Activated naive CD4-positive, alpha-beta T cell treated with anti-CD3 and anti-CD28 coated beads, Interleukin-2, amount 50 U/mL, for 24 hours (primary cell): ENCODE measurements around the gene MAP2K3.
"Not testable (repeated sequence)": the region's sequence is repeated elsewhere in the genome, so short reads cannot be mapped to it uniquely, and the experiment has no call there.

Experiments
- H3K27ac Mint-ChIP-seq: one replicate; pipeline ENCODE4 v1.8.0; 2021; ENCODE audit warnings: mild to moderate bottlenecking, mixed read lengths
- H3K27me3 Mint-ChIP-seq: one replicate; pipeline ENCODE4 v1.8.0; 2021; ENCODE audit warnings: mixed read lengths
- H3K36me3 Mint-ChIP-seq: one replicate; pipeline ENCODE4 v1.8.0; 2021; ENCODE audit warnings: mixed read lengths
- H3K4me1 Mint-ChIP-seq: one replicate; pipeline ENCODE4 v1.8.0; 2021; ENCODE audit warnings: mixed read lengths
- H3K4me3 Mint-ChIP-seq: one replicate; pipeline ENCODE4 v1.8.0; 2021; ENCODE audit warnings: mild to moderate bottlenecking, mixed read lengths
- H3K9me3 Mint-ChIP-seq: one replicate; pipeline ENCODE4 v1.8.0; 2021; ENCODE audit warnings: mixed read lengths

Gene MAP2K3

DNA sequence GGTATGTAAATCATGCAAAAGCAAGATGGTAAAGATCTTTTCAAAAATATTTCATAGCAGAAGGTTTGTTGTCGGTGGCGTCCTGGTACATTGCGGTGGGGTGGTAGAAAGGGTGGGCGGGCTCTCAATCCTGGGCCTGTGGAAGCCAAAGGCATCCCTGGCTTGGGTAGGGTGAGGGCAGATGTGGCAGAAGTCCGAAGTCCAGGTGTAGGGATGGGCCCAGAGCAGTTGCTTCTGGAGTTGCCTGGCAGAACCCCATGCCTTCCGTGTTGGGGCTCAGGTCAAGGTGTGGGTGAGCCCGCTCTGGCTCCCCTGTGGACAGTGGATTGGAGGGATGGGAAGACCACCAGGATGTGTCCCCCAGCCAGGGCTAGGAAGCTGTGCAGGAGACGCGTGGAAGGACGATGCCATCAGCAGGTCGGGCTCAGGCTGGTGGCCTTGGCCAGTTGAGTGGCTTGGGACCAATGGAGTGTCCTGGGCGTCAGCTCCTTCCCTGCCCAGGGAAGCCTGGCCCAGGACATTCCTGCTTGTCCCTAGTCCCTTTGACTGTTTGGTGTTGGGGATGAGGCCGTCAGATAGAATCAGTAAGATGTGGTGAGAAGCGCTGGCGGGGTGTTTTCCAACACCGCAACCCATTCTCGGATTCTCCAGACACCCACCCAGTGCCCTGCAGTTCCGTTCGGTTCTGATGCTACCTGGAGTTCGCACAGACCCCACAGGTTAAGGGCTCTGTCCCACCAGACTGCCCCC is 21.1 kb downstream of the MAP2K3 start:
- not testable (repeated sequence) for H3K27me3 Mint-ChIP-seq, H3K4me1 Mint-ChIP-seq, H3K27ac Mint-ChIP-seq, H3K9me3 Mint-ChIP-seq, H3K4me3 Mint-ChIP-seq
- peaks cover 12% of the 10 kb centered on the region for H3K36me3 Mint-ChIP-seq

DNA sequence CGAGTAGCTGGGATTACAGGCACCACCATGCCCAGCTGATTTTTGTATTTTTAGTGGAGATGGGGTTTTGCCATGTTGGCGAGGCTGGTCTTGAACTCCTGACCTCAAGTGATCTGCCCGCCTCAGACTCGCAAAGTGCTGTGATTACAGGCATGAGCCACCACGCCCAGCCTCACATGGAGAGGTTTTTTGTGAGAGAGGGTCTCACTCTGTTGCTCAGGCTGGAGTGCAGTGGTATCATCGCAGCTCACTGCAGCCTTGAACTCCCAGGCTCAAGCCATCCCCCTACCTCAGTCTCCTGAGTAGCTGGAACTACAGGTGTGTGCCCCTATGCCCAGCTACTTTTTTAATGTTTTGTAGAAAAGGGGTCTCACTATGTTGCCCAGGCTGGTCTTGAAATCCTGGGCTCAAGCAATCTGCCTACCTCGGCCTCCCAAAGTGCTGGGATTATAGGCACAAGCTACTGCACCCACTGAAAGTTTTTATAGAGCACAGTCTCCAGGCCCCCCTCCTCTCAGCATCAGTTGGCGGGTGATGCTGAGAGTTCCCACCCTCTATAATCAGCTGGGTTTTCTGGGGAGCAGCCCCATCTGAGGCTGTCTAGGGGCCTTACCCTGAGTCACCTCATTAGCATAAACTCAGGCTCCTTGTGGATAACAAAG is 22.2 kb downstream of the MAP2K3 start:
- not testable (repeated sequence) for H3K4me1 Mint-ChIP-seq, H3K27ac Mint-ChIP-seq, H3K4me3 Mint-ChIP-seq, H3K27me3 Mint-ChIP-seq, H3K36me3 Mint-ChIP-seq, H3K9me3 Mint-ChIP-seq

DNA sequence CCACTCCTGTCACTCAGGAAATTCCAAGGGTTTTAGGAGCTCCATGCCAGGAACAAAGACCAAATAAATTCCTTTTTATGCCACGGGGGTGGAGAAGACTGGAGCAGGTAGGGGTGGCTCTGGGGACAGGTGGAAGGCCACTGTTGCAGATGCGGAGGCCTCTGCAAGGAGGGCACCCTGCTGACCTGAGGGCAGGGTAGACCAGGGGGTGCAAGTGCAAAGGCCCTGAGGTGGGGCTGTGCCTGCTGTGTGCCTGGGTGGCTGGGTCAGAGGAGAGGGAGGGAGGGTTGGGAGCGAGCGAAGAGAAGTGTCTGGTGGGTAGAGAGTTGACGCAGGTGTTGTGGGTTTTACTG is 22.7 kb downstream of the MAP2K3 start:
- H3K4me3 Mint-ChIP-seq, H3K27ac Mint-ChIP-seq, H3K27me3 Mint-ChIP-seq, H3K36me3 Mint-ChIP-seq, H3K4me1 Mint-ChIP-seq, H3K9me3 Mint-ChIP-seq: not testable (repeated sequence)

DNA sequence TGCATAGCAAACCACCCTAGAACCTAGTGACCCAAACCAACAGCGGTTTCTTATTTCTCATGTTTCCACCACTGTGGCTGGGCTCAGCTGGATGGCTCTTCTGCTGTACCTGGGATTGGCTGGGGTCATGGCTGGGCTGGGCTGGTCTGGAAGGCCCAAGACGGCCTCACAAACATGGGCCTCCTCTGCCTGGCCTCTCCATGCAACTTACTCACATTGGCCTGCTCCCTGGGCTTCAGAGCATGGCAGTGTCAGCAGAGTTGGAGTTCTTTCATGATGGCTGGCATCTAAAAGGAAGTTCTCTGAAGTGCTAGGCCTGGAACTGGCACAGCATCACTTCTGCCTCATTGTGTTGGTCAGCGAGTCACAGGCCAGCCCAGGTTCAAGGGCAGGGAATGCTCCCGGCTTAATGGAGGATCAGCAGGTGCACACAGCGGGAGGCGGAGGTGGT is 24.4 kb downstream of the MAP2K3 start:
- H3K9me3 Mint-ChIP-seq, H3K27me3 Mint-ChIP-seq, H3K36me3 Mint-ChIP-seq, H3K4me3 Mint-ChIP-seq, H3K4me1 Mint-ChIP-seq, H3K27ac Mint-ChIP-seq: not testable (repeated sequence)

DNA sequence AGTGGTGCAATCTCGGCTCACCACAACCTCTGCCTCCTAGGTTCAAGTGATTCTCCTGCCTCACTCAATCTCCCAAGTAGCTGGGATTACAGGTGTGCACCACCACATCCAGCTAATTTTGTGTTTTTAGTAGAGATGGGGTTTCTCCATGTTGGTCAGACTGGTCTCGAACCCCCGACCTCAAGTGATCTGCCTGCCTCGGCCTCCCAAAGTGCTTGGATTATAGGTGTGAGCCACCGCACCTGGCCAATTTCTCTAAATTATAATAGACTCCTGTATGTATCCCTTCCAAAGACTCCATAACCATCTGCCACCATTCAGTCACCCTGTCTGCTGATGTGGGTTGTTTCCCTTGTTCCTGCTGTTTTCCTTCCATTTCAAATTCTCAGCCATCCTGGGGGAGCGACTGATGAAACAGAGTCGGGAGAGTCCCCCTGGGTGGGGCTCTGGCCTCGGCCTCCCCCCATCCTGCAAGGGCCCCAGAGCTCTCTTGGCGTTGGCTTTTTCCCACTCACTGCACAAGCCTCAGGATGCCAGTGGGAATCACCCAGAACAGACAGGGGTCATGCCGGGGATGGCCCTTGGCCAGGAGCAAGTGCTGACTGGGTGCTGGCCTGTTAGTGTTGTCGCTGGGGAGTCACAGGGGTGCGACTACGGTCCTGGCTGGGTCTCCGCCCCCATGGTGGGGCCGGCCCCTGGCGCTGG is 25.7 kb downstream of the MAP2K3 start:
- not testable (repeated sequence) for H3K4me3 Mint-ChIP-seq, H3K27ac Mint-ChIP-seq, H3K36me3 Mint-ChIP-seq, H3K9me3 Mint-ChIP-seq, H3K27me3 Mint-ChIP-seq, H3K4me1 Mint-ChIP-seq

DNA sequence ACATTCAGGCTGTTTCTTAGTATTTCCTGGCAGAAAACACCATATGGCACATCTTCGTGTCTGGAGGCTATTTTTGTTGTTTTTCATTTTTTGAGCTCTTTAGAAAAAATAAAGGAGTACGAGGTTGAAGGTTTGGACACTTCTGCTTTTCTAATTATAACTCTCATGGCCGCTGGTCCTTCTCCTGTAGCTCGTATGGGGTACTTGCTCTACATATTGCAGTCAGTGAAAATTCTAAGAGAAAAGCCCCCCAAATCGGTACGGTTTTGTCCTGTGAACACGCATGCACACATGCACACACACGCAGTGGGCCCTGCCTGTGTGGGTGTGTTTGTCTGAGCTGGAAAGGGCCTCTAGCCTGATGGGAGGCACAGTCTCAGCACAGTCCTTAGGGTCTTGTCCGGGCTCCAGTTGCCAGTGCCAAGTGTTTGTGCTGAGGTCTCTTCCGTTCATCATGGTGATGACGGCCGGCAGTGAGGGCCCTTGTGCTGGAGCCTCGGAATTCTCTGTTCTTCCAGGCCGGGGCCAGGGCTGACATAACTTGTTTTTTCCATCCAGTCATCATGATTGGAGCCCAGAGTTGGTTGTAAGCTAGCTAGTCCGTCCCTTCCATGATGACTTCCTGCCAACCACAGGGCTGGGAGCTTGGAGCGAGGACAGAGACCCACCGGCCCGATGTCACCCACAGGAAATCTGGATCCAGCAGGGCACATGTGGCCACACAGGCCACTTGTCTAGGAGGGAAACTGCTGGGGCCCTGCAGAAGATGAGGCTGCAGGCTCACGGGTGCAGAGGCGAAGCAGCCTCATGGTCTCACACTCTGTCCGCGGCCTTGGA is 26.5 kb downstream of the MAP2K3 start:
- not testable (repeated sequence) for H3K27me3 Mint-ChIP-seq, H3K9me3 Mint-ChIP-seq, H3K36me3 Mint-ChIP-seq, H3K4me3 Mint-ChIP-seq, H3K27ac Mint-ChIP-seq, H3K4me1 Mint-ChIP-seq

DNA sequence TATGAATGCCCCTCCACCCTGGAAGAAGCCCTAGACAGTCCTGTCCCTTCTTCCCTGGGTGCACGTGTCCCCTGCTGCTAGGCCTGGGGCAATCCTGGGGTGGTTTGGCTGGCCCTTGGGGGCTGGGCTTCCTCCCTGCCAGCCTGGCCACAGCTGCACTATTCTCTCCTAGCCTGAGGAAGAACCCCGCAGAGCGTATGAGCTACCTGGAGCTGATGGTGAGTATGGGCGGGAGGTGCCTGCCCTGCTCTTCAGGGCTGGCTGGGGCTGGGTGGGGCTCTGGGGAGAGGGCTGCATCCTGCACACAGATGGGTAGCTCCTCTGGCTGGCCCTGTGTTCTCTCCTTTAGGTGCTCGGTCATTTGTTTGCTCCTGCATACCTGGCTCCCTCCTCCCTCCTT is 28.8 kb downstream of the MAP2K3 start:
- Mint-ChIP-seq H3K4me1 (no peaks in the 10 kb centered on the region), H3K4me3 (no peak overlapping the region), H3K27me3 (no peaks in the 10 kb centered on the region), H3K9me3 (no peaks in the 10 kb centered on the region), H3K27ac (no peak overlapping the region), H3K36me3 (peaks cover 6% of the 10 kb centered on the region)

DNA sequence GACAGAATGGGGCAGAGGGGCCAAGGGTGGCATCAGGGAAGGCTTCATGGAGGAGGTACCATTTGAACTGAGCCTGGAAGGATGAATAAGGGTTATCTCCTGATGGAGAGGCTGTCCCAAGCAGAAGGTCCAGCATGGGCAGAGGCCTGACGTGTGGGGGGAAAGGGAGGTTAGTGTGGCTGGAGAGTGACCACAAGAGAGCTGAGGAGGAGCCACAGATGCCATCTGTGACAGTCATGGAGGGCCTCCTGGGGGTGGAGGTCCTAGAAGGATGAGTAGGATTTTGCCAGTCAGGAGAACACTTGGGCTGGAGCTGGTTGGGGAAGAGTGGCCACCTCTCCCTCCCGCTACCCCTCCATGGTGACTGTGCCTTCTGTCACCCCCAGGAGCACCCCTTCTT is 29.2 kb downstream of the MAP2K3 start:
- H3K9me3 Mint-ChIP-seq, H3K27ac Mint-ChIP-seq, H3K36me3 Mint-ChIP-seq, H3K27me3 Mint-ChIP-seq, H3K4me3 Mint-ChIP-seq, H3K4me1 Mint-ChIP-seq: not testable (repeated sequence)

DNA sequence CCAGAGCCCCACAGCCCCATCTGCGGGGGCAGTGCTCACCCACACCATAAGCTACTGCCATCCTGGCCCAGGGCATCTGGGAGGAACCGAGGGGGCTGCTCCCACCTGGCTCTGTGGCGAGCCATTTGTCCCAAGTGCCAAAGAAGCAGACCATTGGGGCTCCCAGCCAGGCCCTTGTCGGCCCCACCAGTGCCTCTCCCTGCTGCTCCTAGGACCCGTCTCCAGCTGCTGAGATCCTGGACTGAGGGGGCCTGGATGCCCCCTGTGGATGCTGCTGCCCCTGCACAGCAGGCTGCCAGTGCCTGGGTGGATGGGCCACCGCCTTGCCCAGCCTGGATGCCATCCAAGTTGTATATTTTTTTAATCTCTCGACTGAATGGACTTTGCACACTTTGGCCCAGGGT is 29.8 kb downstream of the MAP2K3 start:
- H3K9me3 Mint-ChIP-seq, H3K27me3 Mint-ChIP-seq, H3K36me3 Mint-ChIP-seq, H3K4me1 Mint-ChIP-seq, H3K4me3 Mint-ChIP-seq, H3K27ac Mint-ChIP-seq: not testable (repeated sequence)

DNA sequence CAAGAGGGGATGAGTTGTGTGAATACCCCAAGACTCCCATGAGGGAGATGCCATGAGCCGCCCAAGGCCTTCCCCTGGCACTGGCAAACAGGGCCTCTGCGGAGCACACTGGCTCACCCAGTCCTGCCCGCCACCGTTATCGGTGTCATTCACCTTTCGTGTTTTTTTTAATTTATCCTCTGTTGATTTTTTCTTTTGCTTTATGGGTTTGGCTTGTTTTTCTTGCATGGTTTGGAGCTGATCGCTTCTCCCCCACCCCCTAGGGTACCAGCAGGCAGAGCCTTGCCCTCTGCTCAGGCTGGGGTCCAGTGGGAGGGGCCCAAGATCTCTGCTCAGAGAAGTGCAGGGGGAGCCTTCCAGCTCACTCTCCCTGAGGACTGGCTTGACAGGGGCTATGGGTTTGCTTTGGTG is 30.2 kb downstream of the MAP2K3 start:
- not testable (repeated sequence) for H3K4me3 Mint-ChIP-seq, H3K4me1 Mint-ChIP-seq, H3K27ac Mint-ChIP-seq, H3K9me3 Mint-ChIP-seq, H3K27me3 Mint-ChIP-seq, H3K36me3 Mint-ChIP-seq

DNA sequence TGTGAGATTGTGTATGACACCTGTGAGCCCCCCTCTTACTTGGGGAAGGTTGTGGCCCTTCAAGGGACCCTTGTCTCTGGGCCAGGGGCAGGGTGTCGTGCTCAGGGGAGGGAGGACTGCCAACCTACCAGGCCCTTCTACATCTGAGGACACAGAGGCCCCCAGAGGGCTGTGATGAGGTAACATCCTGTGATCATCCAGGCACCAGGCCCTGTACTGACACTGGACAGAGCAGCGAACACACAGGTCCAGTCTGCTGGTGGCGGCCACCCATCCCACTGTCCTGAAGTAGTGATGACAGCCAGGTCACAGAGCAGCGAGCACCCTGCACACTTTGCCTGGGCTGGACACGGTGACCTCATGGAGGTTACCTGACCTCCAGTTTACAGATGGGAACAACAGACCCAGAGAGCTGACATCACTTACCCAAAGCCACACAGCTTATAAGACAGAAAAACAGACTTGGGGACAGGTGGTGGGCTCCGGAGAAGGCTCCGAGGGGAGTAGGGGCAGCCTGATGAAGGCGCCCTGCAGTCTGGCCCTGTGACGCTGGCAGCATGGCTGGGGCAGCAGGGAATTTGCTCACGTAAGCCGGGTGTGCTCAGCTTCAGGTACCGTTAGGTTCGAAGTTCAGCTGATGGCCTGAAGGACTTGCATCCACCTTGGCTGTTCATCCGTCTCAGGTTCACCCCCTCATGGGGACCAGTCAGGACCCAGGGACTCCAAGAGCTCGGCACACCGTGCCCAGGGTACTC is 30.9 kb downstream of the MAP2K3 start:
- not testable (repeated sequence) for H3K27me3 Mint-ChIP-seq, H3K36me3 Mint-ChIP-seq, H3K4me3 Mint-ChIP-seq, H3K9me3 Mint-ChIP-seq, H3K27ac Mint-ChIP-seq, H3K4me1 Mint-ChIP-seq

DNA sequence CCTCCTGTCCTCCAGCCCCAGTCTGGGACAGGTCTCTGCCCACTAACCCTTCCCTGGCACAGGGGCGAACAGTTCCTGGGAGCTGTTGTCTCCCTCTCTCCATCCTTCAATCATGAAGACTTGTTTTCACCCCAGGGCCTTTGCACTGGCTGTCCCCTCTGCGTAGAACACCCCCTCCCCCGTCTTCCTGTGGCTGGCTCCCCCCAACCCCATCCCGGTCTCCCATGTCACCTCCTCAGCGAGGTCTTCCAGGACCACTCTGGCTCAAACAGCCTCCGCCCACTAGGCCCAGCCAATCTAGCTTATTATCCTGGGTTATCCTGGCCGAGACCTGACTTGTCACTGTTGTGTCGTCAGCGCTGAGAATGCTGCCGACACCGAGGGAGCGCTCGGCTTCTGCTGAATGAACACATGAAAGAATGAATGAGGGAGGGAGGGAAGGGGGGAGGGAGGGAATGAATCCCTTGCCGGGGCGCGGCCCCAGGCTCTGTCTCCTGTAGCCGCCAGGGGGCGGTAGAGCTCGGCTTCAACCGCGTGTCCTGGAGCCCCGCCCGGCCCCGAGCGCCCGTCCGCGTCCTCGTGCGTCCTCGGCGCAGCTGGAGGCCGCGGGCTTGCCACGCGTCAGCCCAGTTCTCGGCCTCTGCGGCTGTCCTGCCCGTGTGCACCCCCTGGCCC is 31.8 kb downstream of the MAP2K3 start:
- H3K36me3 Mint-ChIP-seq, H3K4me3 Mint-ChIP-seq, H3K9me3 Mint-ChIP-seq, H3K27me3 Mint-ChIP-seq, H3K4me1 Mint-ChIP-seq: not testable (repeated sequence)
- H3K27ac Mint-ChIP-seq, result peak overlapping the region; percentile 12

DNA sequence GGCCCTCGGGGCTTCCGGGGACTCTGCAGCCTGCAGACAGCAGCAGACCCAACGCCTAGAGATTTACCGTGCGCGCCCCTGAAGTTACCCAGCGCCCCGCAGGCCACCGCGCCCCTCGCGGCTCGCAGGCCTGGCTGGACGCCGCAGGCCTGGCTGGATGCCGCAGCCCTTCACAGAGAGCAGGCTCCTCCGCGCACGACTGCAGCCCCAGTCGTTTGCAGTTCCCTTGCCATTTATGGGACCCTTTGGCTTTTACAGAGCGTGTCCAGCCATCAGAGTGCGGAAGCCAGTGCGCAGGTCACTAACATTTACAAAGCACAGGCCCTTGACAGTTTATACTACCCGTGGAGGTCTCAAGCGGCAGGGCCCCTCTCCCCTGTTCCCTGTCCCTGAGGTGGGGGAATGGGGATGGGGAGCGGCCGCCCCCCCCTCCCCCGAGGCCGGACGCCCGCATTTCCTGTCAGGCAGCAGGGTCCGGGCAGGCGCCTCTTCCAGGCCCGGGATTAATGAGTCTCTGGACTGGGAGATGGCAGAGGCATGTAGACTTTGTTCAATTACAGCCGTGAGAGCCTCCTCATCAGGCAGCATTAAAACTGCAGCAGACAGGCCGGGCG is 32.5 kb downstream of the MAP2K3 start:
- not testable (repeated sequence) for H3K4me3 Mint-ChIP-seq, H3K9me3 Mint-ChIP-seq, H3K27me3 Mint-ChIP-seq, H3K4me1 Mint-ChIP-seq, H3K36me3 Mint-ChIP-seq, H3K27ac Mint-ChIP-seq

DNA sequence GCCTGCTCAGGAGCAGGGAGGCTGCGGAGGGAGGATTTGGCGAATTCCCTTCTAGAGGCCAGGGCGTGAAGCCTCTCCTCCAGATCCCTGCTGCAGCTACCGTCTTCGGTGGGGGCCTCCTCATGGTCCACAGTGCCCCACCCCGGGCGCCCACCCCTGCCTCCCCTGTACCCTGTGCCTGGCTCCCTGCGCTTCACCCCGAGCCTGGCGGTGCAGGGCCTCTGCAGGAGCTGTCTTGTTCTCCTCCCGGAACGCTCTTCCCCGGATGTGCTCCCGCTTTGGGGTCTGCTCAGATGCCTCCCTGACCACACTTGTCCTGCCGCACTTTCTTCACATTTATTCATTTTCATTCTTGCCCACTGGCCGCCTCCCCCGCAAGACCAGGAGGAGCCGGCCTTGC is 33.3 kb downstream of the MAP2K3 start:
- not testable (repeated sequence) for H3K4me3 Mint-ChIP-seq, H3K36me3 Mint-ChIP-seq, H3K27me3 Mint-ChIP-seq, H3K27ac Mint-ChIP-seq, H3K9me3 Mint-ChIP-seq, H3K4me1 Mint-ChIP-seq

DNA sequence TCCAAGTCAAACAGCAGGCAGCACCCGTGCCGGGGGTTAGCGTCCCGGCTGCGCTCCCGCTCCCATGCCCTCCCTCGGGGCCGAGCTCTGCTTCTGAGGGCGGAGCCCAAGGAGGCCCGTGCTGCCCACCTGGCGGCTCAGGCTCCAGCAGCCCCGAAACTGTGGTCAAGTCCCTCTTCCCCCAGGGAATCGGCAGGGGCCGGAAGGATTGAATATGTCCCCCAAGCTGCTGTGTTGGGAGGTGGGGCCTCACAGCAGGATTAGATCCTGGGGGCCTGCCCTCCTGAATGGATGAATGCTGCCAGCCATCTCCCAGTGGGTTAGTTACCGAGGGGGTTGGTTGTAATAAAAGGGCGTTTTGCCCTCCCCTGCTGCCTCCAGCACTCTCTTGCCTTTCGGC is 33.9 kb downstream of the MAP2K3 start:
- H3K9me3 Mint-ChIP-seq, result no peaks in the 10 kb centered on the region
- peaks cover 1% of the 10 kb centered on the region for H3K36me3 Mint-ChIP-seq
- H3K4me1 Mint-ChIP-seq, result peaks cover 5% of the 10 kb centered on the region
- H3K4me3 Mint-ChIP-seq, result no peak overlapping the region
- H3K27ac Mint-ChIP-seq, result no peak overlapping the region
- H3K27me3 Mint-ChIP-seq, result no peaks in the 10 kb centered on the region
